ENCODE results near the gene RETSAT.
"Not testable (repeated sequence)": the region's sequence is repeated elsewhere in the genome, so short reads cannot be mapped to it uniquely, and the experiment has no call there.

The RETSAT gene

DNA sequence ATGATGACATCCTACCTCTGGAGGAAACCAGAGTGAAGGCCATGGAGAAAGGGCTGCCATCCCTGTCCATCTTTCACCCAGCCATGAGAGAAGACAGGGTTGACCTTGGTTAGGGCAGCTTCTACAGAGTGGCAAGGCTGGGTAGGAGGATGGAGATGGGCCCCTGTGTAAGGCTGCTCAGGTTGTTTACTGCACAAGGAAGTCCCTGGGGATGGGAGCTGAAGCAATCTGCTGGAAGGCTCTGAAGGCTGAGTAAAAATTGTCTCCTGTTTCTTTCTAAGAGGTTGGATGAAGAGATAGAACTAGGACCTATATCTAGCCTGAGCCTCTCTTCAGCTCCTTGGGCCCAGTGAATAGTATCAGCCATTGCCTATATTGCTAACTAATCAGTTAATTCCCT lies 14.6 kb upstream of the RETSAT start:
- Mint-ChIP-seq H3K27ac (no peak overlapping the region), H3K36me3 (ENCODE audit: insufficient read depth) (peaks cover 6% of the 10 kb centered on the region), H3K4me1 (ENCODE audit: low read depth in 2 of 2) (no peaks in the 10 kb centered on the region), H3K27me3 (no peaks in the 10 kb centered on the region), H3K9me3 (no peaks in the 10 kb centered on the region), H3K4me3 (no peak overlapping the region)
- no peak for DNase-seq
- no peak for ATAC-seq (replicated peaks)

DNA sequence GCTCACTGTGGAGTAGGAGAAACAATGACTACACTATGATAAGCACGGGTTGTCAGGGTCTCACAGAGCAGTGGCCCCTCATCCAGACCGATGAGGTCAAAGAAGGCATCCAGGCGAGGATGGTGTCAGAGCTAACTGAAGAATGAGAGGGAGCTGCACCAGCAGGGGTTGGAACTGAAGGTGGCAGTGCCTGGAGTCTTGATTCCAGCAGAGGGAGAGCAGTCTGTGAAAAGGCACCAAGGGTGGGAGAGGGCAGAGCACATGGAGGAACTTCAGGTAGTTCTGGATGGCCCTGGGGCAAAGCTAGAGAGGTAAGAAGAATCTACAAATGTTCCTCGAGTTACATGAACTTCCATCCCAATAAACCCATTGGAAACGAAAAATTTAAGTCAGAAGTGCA lies 12.9 kb upstream of the RETSAT start:
- DNase-seq = no peak
- H3K36me3 Mint-ChIP-seq (ENCODE audit: insufficient read depth) = peaks cover 11% of the 10 kb centered on the region
- no peaks in the 10 kb centered on the region for H3K9me3 Mint-ChIP-seq
- peak overlapping the region in 1 of 2 donors; percentile 4 for H3K27ac Mint-ChIP-seq
- H3K4me3 Mint-ChIP-seq = no peak overlapping the region
- ATAC-seq (replicated peaks) = no peak
- H3K27me3 Mint-ChIP-seq = no peaks in the 10 kb centered on the region
- H3K4me1 Mint-ChIP-seq (ENCODE audit: low read depth in 2 of 2) = no peaks in the 10 kb centered on the region

DNA sequence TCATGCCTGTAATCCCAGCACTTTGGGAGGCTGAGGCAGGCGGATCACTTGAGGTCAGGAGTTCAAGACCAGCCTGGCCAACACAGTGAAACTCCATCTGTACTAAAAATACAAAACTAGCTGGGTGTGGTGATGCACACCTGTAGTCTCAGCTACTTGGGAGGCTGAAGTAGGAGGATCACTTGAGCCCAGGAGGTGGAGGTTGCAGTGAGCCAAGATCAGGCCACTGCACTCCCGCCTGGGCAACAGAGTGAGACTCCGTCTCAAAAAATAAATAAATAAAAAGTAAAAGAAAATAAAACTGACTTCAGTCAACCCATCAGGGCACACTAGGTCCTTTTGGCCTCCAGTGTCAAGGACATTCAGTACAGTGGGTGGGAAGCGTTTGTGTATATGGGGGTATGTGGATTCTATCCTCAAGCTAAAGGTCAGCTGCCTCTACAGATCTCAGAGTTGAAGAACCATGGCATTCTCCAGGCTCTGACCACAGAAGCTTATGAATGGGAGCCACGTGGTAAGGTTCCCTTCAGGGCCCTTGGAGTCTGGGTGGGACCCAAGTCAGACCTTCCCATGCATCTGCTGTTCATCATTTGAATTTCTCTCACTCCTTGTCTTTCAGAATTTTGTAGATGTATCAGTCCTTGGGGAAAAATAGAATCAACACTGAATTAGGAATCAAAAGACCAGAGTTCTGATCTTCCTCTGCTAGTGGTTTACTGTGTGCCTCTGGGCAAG lies 8.5 kb upstream of the RETSAT start:
- DNase-seq = not testable (repeated sequence)

DNA sequence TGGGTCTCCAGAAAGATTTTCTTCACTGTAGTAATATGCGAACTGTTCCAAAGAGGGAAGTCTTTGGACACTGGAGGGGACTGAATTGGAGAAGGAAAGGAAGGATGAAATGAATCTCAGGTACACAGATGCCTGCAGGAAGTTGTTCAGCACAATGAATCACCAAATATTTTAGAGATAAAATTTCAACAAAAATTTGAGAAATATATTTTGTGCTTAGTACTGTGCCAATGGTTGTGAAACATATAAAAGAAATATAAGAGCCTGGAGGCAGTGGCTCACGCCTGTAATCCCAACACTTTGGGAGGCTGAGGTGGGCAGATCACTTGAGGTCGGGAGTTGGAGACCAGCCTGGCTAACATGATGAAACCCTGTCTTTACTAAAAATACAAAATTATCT lies 3.4 kb upstream of the RETSAT start:
- H3K27me3 Mint-ChIP-seq = no peaks in the 10 kb centered on the region
- peak overlapping the region in 1 of 2 donors; percentile 5 for H3K4me3 Mint-ChIP-seq
- ATAC-seq (replicated peaks) (no peak), DNase-seq (no peak)
- H3K36me3 Mint-ChIP-seq (ENCODE audit: insufficient read depth) = peaks cover 63% of the 10 kb centered on the region
- H3K27ac Mint-ChIP-seq = no peak overlapping the region
- H3K9me3 Mint-ChIP-seq = no peaks in the 10 kb centered on the region
- H3K4me1 Mint-ChIP-seq (ENCODE audit: low read depth in 2 of 2) = peaks cover 20 to 41% of the 10 kb centered on the region in 2 donors

More for the DNA sequence above, 8.5 kb upstream of the RETSAT start:
- not testable (repeated sequence) for H3K4me1 Mint-ChIP-seq (ENCODE audit: low read depth in 2 of 2); H3K4me3 Mint-ChIP-seq; ATAC-seq (replicated peaks); H3K27ac Mint-ChIP-seq; H3K27me3 Mint-ChIP-seq; H3K9me3 Mint-ChIP-seq
- peaks cover 41% of the 10 kb centered on the region for H3K36me3 Mint-ChIP-seq (ENCODE audit: insufficient read depth)

DNA sequence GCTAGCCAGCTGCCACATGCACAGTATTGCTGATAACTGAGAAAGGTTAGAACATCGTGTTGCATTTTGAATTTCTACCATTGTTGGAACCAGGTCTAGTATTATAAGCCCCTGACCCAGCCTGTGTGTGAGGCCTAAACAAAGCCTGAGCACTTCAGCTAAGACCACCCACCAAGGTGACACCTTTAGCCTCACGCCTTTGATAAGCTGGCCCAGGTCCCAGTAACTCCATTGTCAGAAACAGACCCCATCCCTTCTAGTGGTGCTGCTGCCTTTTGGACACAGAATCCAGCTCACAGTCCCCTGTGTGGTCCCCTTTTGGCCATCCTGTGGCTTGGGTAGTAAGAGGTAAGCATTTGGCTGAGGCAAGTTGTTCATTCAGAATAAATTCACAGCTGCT lies 1.9 kb upstream of the RETSAT start:
- peak overlapping the region in 1 of 2 donors; percentile 97 for H3K4me3 Mint-ChIP-seq
- no peaks in the 10 kb centered on the region for H3K27me3 Mint-ChIP-seq
- H3K9me3 Mint-ChIP-seq = no peaks in the 10 kb centered on the region
- H3K27ac Mint-ChIP-seq = no peak overlapping the region
- DNase-seq (no peak), ATAC-seq (replicated peaks) (no peak)
- peaks cover 50% of the 10 kb centered on the region for H3K36me3 Mint-ChIP-seq (ENCODE audit: insufficient read depth)
- peaks cover 24 to 41% of the 10 kb centered on the region in 2 donors for H3K4me1 Mint-ChIP-seq (ENCODE audit: low read depth in 2 of 2)

DNA sequence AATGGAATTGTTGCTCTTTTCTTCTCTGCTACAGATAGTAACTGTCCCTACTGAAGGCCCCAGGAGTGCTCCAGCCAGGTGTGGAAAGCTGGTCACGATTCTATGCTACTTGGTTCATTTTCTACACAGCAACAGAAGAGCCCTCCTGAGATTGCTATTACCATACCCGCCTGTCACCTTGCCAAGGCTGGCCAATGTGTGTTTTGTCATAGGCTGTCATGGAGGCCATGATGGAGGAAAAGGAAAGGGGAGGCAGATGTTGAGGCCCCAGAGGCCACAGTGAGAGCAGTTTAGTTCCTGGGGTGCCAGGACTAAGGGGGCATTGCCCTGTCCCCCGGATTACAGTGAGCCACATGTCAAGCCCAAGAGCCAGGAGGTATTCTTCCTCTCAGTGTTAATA lies 1.2 kb upstream of the RETSAT start:
- H3K4me3 Mint-ChIP-seq = peak overlapping the region; percentile 96 to 97
- H3K36me3 Mint-ChIP-seq (ENCODE audit: insufficient read depth) = peaks cover 50% of the 10 kb centered on the region
- peaks cover 24 to 41% of the 10 kb centered on the region in 2 donors for H3K4me1 Mint-ChIP-seq (ENCODE audit: low read depth in 2 of 2)
- no peaks in the 10 kb centered on the region for H3K9me3 Mint-ChIP-seq
- ATAC-seq (replicated peaks) (no peak), DNase-seq (no peak)
- peak overlapping the region; percentile 98 to 99 for H3K27ac Mint-ChIP-seq
- no peaks in the 10 kb centered on the region for H3K27me3 Mint-ChIP-seq

DNA sequence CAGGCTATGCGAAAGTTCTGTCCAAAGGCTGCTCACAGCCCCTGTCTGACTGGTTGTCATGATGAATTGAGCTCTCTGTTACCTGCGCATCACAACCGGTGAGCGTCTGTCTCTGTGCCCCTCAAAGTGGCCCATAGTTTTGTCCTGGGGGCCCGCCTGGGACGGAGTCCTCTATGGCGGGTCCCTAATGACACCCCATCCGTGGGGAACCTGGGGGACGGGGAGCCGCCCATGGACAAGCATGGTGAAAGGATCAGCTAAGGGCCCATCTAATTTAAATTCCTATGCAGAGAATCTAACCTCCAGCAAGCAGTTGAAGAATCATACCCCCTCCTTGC lies 714 bp upstream of the RETSAT start:
- DNase-seq = no peak
- H3K36me3 Mint-ChIP-seq (ENCODE audit: insufficient read depth) = peaks cover 52% of the 10 kb centered on the region
- no peaks in the 10 kb centered on the region for H3K9me3 Mint-ChIP-seq
- peak overlapping the region; percentile 96 to 97 for H3K4me3 Mint-ChIP-seq
- no peaks in the 10 kb centered on the region for H3K27me3 Mint-ChIP-seq
- ATAC-seq (replicated peaks) = peak; percentile 2
- H3K27ac Mint-ChIP-seq = peak overlapping the region; percentile 98 to 99
- H3K4me1 Mint-ChIP-seq (ENCODE audit: low read depth in 2 of 2) = peaks cover 24 to 45% of the 10 kb centered on the region in 2 donors

DNA sequence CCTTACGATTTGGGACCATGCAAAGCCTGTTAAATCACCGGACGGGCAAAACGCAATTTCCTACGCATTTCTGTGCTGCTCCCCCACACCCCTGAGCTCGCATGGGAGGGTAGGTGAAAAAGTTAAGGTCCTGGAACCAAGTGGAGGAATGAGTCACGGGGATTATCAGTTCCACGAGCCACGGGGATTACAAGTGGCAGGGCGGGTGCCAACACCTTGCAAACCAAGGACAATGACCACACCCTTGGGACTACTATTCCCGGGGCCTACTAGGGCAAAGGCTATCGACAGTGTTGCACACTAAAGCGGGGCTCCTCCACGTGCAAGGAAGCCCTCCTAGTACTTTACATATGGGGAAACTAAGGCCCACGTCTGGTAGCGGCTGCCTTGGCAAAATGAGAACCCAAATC lies 447 bp downstream of the RETSAT start:
- peaks cover 56% of the 10 kb centered on the region for H3K36me3 Mint-ChIP-seq (ENCODE audit: insufficient read depth)
- H3K27me3 Mint-ChIP-seq = no peaks in the 10 kb centered on the region
- H3K4me1 Mint-ChIP-seq (ENCODE audit: low read depth in 2 of 2) = peaks cover 23 to 42% of the 10 kb centered on the region in 2 donors
- peak overlapping the region; percentile 98 to 99 for H3K27ac Mint-ChIP-seq
- peak overlapping the region; percentile 96 to 97 for H3K4me3 Mint-ChIP-seq
- H3K9me3 Mint-ChIP-seq = no peaks in the 10 kb centered on the region
- no peak for ATAC-seq (replicated peaks)
- DNase-seq = peak in 1 of 3 experiments; percentile 6

DNA sequence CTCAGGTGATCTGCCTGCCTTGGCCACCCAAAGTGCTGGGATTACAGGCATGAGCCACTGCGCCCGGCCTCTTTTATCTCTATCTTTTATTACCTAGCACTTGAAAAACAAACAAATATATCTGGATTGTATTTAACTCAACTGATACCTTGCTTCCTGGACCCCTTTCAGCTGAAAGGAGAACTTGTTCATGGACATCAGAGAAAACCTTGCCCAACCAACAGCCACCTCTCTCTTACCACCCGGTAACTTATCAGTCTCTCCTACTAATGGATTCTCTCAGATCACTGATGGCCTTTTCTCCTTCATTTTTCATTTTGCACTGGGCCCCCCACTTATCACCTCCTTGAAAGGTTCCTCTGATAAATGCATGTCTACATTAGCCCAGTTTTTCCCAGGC lies 6.7 kb downstream of the RETSAT start:
- DNase-seq = no peak
- Mint-ChIP-seq H3K27me3 (no peaks in the 10 kb centered on the region), H3K9me3 (no peaks in the 10 kb centered on the region), H3K36me3 (ENCODE audit: insufficient read depth) (peaks cover 38% of the 10 kb centered on the region), H3K4me3 (no peak overlapping the region), H3K4me1 (ENCODE audit: low read depth in 2 of 2) (peaks cover 4 to 6% of the 10 kb centered on the region in 2 donors), H3K27ac (peak overlapping the region in 1 of 2 donors; percentile 1)
- ATAC-seq (replicated peaks) = no peak

DNA sequence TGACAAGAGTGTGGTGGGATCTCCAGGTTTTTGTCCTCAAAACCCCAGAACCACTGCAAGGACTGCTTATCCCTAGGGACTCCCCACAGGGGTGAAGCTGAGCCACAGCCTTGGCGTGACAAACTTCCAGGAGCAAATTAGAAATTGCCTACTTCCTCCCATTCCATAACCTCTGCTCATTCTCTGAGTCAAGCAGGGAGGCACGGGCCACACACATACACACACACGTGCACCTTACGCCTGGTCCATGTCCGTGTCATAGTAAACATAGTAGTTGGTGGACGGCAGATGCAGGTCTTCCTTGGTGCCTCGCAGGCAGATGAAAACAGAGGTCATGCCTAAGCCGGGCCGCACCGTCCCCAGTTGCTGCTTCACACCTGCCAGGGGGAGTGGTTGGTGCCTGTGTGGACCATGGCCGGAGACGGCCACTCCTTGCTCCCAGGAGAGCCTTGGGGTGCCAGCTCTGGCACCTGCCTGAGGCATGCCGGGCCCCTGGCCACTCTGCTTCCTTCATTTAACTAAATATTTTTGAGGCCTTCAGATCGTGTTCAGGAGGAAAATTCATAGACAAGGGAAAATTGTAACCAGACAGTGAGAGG lies 9.9 kb downstream of the RETSAT start:
- ATAC-seq (replicated peaks) (no peak), DNase-seq (no peak)
- no peak overlapping the region for H3K27ac Mint-ChIP-seq
- no peaks in the 10 kb centered on the region for H3K9me3 Mint-ChIP-seq
- H3K4me3 Mint-ChIP-seq = no peak overlapping the region
- H3K4me1 Mint-ChIP-seq (ENCODE audit: low read depth in 2 of 2) = peaks cover 0 to 3% of the 10 kb centered on the region in 2 donors
- peaks cover 21% of the 10 kb centered on the region for H3K36me3 Mint-ChIP-seq (ENCODE audit: insufficient read depth)
- H3K27me3 Mint-ChIP-seq = no peaks in the 10 kb centered on the region

DNA sequence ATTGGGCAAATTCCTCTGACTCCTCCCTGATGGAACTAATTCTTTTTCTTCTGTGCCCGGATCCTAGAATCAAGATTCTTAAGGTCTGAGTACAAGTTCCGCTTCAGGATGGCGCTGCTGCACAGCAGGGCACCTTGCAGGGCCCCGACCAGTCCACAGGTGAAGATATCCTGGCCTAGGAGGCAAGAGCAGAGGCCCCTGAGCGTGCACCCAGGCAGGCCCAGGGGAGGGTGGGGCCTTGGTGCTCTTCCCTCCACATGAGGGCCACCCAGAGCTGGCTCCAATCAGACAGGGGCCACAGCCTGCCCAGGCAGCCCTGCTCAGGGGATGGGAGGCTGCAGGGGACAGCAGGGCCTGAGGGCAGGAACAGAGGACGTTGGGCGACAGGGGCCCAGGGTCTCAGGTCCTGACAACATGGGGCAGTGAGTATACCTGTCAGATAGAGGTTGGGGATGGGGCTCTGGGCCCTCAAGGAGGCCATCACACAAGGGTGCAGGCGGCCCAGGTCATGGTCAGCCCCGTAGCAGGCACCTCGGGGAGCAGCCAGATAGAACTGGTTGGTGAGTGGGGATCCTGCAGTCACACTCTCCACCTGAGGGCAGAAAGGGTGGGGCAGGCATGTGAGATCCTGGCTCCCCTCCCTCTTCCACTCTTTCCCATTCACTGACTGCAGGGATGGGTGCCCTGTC lies 11.0 kb downstream of the RETSAT start:
- H3K36me3 Mint-ChIP-seq (ENCODE audit: insufficient read depth) = peaks cover 15% of the 10 kb centered on the region
- H3K4me3 Mint-ChIP-seq; H3K4me1 Mint-ChIP-seq (ENCODE audit: low read depth in 2 of 2); H3K9me3 Mint-ChIP-seq; H3K27me3 Mint-ChIP-seq; DNase-seq; H3K27ac Mint-ChIP-seq; ATAC-seq (replicated peaks): not testable (repeated sequence)

DNA sequence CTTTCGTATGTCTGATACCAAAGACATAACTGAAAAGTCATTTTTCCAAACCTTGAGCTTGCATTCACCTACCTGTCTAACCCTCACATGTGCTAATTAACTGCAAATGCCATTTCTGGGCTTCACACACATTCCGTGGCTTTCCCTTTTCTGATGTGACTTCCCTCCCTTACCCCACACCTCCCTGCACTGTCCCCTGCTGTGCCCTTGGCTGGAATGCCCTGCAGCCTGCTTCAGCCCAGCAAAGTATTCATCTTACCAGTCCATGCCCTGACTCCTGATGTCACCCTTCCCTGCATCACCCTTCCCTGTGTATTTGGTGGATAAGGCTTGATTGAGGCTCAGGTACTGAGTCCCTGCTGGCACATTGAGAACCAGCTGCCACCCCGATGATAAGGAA lies 12.2 kb downstream of the RETSAT start:
- Mint-ChIP-seq H3K4me1 (ENCODE audit: low read depth in 2 of 2) (peaks cover 0 to 3% of the 10 kb centered on the region in 2 donors), H3K4me3 (no peak overlapping the region), H3K27ac (no peak overlapping the region), H3K27me3 (no peaks in the 10 kb centered on the region), H3K9me3 (no peaks in the 10 kb centered on the region), H3K36me3 (ENCODE audit: insufficient read depth) (peaks cover 9% of the 10 kb centered on the region)
- ATAC-seq (replicated peaks) = no peak
- no peak for DNase-seq

DNA sequence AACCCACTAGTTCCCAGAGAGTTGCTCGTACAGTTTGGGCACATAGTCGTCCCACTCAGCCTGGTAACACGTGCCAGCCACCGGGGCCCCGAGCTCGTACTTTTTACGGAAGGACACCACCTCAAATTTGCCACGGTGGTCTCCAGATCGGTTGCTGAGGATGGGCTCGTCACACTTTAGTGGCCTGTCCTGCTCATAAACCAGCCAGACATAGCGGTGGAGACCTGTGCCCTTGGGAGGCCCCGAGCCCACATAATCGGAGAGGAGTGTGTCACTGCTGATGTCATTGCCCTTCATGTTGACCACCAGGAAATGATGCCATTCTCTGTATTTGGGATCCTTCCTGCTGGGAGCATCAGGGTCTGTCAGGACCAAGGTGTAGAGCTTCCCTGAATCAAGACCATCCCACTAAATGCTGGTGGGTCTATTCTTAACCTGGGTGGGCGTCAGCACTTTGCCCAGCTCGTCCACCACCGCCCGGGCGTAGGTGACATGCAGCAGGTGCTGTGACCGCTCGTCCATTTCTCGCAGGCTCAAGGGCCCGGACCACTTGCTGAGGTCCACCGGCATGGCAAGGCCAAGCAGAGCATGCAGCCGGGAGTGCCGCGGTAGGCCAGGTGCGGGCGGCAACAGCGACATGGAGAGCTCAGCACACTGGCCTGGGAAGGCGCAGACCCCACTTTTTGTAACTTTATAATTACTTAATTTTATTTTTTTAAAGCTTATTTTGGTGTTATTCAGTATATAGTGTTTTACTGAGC lies 12.9 kb downstream of the RETSAT start:
- DNase-seq (no peak), ATAC-seq (replicated peaks) (no peak)
- Mint-ChIP-seq H3K4me3 (no peak overlapping the region), H3K4me1 (ENCODE audit: low read depth in 2 of 2) (peaks cover 0 to 3% of the 10 kb centered on the region in 2 donors), H3K27ac (no peak overlapping the region), H3K27me3 (no peaks in the 10 kb centered on the region), H3K9me3 (no peaks in the 10 kb centered on the region), H3K36me3 (ENCODE audit: insufficient read depth) (peaks cover 6% of the 10 kb centered on the region)

Data from effector memory CD8-positive, alpha-beta T cell (primary cell).